Raji (cell line): ENCODE measurements around the gene TKTL1.

Experiments used
- POLR2A ChIP-seq: IDR thresholded peaks from 2 replicates; pipeline ENCODE4 v1.6.1; 2011; ENCODE audit warnings: low read depth, low read length, control low read depth; ENCODE audit not compliant: insufficient read depth

TKTL1 gene

GRCh38 chrX:154312116-154312515 lies 16.5 kb downstream of the TKTL1 start:
- TF ChIP-seq POLR2A, result no peak

DNA sequence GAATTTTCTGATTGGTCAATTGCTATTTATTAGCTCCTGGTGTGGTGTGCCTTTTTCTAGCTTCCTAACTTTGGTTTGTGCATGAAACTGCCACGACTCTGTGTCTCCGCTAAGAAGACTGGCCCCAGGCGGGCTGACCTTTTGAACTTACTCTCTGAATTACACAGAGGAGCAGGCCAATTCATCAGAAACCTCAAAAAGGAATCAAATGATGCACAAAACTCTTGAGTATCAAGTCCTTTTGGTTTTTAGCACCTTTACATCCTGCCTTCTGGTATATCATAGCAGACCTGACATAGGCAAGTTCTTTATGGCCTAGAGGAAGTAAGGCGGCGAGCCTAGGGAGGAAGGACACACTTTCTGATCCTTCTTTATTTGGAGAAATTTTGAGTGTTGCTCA lies 17.6 kb downstream of the TKTL1 start:
- TF ChIP-seq POLR2A, result no peak

DNA sequence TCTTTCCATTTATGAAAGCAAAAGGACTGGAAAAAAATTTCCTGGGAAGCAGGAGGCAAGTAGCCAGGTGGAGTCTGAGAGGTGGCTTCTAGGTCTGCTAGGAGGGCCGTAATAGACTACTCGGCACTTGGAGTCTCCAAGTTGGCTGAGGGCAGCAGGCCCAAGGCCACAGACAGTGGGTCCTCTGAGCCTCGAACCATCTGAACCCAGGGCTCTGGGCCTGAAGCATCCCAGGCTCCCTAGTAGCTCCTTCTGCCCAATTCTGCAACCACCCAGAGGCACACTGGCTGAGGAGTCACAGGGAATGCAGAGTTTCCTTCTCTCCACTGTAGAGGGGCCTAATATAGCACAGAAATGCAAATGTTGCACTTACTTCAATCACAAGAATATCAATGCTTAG lies 19.8 kb downstream of the TKTL1 start:
- no peak for TF ChIP-seq POLR2A

DNA sequence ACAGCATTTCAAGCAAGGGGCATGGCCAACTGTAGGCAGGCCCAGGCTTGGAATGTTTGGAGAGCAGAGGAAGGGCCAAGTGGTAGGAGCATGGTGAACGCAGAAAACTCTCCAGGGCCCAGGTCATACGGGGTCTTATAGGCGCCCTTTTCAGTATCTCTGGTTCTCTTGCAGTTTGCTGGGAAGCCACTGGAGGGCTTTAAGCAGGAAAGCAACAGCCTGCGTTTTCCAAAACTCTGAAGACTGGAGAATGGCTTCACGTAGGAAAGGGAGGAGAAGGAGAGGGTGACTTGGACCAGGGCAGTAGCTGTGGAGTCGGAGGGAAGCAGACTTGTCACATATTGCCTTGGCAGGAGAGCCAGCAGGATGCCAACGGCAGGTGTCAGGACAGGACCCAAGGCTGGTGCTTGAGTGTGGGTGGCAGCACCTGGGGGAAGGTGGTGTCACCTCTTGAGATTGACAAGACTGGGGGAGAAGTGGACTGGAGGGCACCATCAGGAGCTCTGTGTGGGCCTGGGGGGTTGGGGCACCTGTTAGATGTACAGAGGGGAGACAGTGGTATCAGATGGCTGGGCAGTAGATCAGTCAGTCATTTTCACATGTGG lies 21.9 kb downstream of the TKTL1 start:
- TF ChIP-seq POLR2A, result no peak

GRCh38 chrX:154320406-154320805 lies 24.8 kb downstream of the TKTL1 start:
- TF ChIP-seq POLR2A, result no peak

DNA sequence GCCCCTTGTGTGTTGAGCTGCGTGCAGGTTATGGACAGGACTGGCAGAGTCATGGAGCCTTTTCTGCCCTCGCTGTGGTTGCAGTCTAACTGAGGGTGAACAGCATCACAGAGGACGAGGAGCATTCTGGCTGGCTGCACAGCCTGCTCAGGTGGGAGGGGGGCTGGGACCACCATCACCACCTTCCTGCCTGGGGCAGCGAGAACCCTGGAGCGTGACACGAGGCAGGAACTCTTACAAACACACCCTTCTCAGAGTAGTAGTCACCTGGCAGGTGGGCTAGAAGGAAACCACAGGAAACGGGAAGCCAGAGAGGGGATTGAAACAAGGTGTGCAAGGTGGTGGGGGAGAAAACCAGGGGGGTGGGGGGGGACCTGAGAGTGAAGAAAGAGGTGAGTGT lies 25.6 kb downstream of the TKTL1 start:
- TF ChIP-seq POLR2A, result no peak

DNA sequence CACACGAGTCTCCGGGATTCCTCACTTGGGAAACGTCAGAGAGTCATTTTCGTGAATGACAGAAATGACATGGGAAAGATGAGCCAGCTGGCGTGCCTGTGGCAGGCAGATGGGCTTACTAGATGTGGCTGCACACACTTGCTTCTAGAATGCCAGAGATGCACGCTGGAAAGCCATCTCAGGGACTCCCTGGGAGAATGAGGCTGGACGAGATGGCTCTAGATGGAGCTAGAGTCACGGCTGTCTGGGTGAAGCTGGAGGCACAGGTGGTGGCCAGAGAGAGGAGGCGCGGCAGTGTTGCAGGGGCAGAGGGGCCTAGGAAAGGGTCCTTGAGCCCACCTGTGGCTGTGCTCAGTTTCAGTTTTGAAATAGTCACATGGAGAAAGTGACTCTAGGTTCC lies 26.0 kb downstream of the TKTL1 start:
- no peak for TF ChIP-seq POLR2A

GRCh38 chrX:154322890-154323289 lies 27.3 kb downstream of the TKTL1 start:
- TF ChIP-seq POLR2A, result no peak

DNA sequence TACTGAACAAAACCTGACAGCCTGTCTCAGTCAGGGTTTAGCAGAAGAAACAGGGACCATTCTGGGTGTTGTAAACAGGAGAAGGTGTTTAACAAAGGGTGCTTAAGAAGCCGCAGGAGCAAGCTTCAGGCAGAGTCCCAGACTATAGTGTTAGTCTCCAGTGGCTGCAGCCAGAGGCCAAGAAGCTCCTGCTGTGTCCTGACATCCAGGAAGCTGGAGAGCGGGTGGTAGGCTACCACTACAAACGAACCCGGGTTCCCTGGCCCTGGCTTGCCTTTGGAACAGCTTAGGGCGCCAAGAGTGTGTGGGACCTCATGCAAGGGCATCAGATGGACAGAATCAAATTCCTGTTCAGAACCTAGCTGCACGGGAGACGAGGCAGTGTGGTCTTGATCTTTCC lies 27.9 kb downstream of the TKTL1 start:
- TF ChIP-seq POLR2A, result no peak

- TF ChIP-seq POLR2A, result no peak
Measured at GRCh38 chrX:154325541-154325940, 29.9 kb downstream of the TKTL1 start.

GRCh38 chrX:154327038-154327820 lies 31.6 kb downstream of the TKTL1 start:
- no peak for TF ChIP-seq POLR2A

GRCh38 chrX:154328646-154329045 lies 33.1 kb downstream of the TKTL1 start:
- no peak for TF ChIP-seq POLR2A

- TF ChIP-seq POLR2A, result no peak
Measured at GRCh38 chrX:154329294-154329693, 33.7 kb downstream of the TKTL1 start.

- no peak for TF ChIP-seq POLR2A
Measured at GRCh38 chrX:154332561-154332960, 37.0 kb downstream of the TKTL1 start.

DNA sequence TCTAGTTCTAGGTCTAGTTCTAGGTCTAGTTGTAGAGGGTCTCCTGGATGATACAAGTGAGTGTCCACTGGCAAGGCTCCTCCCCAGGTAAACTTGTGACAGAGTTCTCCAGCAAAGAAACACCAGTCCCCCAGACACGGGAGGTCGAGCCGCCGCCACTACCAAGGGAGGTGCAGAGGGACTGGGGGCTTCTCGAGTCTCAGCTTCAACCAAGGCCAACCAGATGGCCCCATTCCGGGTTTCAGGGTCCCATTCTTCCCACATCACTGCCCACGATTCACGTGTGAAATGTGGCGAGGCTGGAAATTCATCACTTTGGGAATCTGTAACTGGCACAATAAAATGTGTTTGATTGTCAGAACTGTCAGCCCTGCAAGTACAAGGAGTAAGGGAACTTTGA lies 37.5 kb downstream of the TKTL1 start:
- TF ChIP-seq POLR2A, result no peak

DNA sequence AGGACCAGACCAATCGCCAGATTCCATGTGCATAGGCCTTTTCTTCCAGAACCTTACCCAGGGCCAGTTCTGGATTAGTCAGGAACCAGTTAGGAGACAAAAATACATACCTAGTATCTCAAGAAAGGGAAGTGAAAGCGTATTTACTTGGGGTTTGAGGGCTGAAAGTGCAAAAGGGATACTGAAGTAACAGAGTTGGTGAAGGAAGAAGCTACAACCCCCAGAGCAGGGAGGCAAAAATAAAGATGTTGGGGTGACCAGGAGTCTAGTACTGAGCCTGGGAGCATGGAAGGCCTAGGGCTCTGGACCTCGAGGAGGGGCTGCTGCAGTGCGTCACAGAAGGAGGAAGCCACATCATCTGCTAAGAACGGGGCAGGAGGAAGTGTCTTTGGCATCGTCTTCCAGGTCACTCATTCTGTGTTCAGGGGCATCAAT lies 38.3 kb downstream of the TKTL1 start:
- no peak for TF ChIP-seq POLR2A

GRCh38 chrX:154334496-154334895 lies 38.9 kb downstream of the TKTL1 start:
- TF ChIP-seq POLR2A, result no peak
